PC-9 (cell line): ENCODE measurements around the gene FUT3.
"Not testable (repeated sequence)": the region's sequence is repeated elsewhere in the genome, so short reads cannot be mapped to it uniquely, and the experiment has no call there.

Source experiments
- EZH2 ChIP-seq: fragments of 200-600 bp; sonication (generic); IDR thresholded peaks from 2 replicates; pipeline ENCODE4 v1.8.0; 2017; ENCODE audit warnings: antibody characterized with exemption, low read depth
- TF ChIP-seq, protein P1 (sequence below): fragments of 200-600 bp; sonication (generic); conservative IDR thresholded peaks from 2 replicates; pipeline ENCODE4 v1.6.1; 2017; ENCODE audit warnings: mixed run types, antibody characterized with exemption, mild to moderate bottlenecking, moderate library complexity

DNA sequence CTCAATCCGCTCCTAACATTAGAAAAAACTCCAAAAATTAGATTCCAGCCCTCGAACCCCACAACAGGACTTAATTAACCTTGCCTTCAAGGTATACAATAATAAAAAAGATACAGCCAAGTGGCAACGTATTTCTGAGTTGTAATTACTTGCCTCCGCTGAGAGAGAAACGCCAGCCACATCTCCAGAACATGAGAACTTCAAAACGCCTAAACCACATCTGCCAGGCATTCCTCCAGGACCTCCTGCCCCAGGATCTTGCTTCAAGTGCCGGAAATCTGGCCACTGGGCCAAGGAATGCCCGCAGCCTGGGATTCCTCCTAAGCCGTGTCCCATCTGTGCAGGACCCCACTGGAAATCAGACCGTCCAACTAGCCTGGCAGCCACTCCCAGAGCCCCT is 2.9 kb upstream of the FUT3 start:
- TF ChIP-seq, protein P1, sequence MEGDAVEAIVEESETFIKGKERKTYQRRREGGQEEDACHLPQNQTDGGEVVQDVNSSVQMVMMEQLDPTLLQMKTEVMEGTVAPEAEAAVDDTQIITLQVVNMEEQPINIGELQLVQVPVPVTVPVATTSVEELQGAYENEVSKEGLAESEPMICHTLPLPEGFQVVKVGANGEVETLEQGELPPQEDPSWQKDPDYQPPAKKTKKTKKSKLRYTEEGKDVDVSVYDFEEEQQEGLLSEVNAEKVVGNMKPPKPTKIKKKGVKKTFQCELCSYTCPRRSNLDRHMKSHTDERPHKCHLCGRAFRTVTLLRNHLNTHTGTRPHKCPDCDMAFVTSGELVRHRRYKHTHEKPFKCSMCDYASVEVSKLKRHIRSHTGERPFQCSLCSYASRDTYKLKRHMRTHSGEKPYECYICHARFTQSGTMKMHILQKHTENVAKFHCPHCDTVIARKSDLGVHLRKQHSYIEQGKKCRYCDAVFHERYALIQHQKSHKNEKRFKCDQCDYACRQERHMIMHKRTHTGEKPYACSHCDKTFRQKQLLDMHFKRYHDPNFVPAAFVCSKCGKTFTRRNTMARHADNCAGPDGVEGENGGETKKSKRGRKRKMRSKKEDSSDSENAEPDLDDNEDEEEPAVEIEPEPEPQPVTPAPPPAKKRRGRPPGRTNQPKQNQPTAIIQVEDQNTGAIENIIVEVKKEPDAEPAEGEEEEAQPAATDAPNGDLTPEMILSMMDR = not testable (repeated sequence)
- not testable (repeated sequence) for TF ChIP-seq EZH2
